NCI-H2171 treated with DMSO at 0.1 percent for 48 hours (cell line): ENCODE measurements around the gene KLF7.
"Not testable (repeated sequence)": the region's sequence is repeated elsewhere in the genome, so short reads cannot be mapped to it uniquely, and the experiment has no call there.

Experiments used
- DNase-seq: peaks from one replicate; lab custom pipeline; 2025; lab: John Stamatoyannopoulos, UW

Gene KLF7

GRCh38 chr2:207055257-207055656 lies 110.5 kb downstream of the KLF7 start:
- DNase-seq: no peak

DNA sequence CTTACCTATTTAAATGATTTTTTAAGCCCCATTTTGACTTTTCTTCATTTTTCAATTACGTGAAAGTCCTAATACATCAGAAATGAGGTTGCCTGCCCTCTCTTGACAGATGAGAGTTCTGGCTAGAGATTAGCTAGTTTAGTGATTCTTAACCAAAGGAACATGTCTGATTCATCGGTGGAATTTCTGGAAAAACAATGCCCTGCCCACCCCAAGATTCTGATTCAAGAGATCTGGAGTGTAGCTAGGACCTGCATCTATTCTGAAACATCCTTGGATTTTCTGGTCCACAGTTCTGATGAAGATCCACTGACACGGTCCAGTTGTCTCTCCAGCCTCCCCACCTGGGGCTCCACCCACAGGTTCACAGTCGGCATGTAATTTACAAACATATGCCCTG lies 111.2 kb downstream of the KLF7 start:
- DNase-seq: no peak

- no peak for DNase-seq
These were observed 114.3 kb downstream of the KLF7 start for GRCh38 chr2:207051385-207051965.

GRCh38 chr2:207049122-207049521 lies 116.6 kb downstream of the KLF7 start:
- no peak for DNase-seq

DNA sequence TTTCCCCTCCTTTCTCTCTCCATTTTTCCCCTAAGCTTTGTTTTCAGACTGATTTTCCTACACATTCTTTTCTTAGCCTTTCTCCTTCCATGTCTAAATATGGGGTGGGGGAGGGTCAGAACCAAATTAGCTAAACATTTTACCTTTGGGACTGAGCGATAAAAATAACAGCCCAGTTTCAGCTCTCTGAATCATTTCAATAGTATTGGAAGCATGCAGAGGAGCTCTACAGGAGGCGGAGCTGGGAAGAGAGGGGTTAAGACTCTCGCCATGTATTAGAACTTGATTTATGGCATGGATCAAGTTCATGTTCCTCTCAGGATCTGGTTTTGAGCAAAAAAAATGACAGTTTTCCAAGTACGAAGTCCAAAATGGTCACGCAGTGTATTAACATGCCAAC lies 117.3 kb downstream of the KLF7 start:
- DNase-seq: no peak

DNA sequence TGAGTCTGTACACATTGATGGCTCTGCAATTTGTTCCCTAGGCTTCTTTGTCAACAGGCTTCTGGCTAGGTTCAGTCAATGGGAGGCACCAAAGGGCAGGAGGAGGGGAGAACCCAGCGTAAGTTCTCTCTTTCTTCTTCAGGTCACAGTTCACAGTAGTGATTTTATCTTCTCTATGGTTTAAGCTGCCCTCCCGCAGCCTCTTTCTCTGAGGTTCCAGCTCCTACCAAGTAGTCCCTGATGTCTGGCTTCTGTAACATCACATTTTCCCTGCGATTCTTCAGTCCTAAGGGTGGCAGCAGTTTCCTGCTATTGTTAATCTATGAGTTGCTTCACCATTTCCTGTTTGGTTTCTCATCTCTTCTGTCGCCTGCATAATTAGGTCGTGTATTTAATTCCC lies 119.0 kb downstream of the KLF7 start:
- DNase-seq: no peak

- DNase-seq: no peak
These were observed 120.2 kb downstream of the KLF7 start for GRCh38 chr2:207045531-207045930.

DNA sequence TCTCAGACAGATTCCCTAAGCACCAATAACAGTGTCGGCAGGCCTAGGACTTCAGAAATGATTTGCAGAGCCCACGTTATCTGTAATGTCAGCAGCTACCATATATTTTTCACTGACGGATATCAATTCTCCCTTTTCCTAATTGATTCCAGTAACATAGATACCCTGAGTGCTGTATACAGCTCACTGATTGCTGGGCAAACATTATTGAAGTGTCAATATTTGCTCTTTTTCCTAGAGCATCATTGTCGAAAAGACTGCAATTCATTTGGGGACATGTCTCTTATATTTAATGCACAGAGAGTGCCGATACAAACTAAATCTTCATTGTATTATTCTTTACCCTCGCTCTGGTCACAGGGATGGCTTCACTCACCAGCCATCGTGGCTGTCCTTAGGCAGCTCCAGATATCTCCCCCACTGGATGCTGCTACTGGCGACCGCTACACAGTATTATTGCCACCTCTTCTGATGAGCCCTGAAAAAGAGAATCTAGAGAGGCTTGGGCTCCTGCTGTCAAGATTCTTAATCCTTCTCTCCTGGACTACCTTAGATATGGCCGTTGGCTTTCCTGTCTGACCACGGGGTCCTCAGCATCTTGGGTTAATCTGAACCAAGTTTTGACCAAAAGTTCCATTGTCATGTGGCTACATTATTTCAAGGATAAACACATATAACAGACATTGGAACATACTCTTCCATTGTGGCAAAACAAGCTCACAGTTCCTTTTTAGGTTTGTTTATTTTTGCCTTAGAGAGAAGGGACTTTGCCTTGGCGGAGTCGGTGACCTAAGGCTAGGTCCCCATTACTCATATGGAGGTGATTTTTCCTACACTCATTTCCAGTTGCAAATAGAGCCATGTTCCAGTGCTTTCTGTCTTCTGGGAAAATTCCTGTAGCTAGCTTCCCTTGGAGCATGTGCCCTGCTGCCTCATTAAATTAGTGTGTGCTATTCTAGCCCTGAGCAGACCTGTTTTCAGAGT lies 121.1 kb downstream of the KLF7 start:
- DNase-seq: no peak

GRCh38 chr2:207042841-207043240 lies 122.9 kb downstream of the KLF7 start:
- no peak for DNase-seq

DNA sequence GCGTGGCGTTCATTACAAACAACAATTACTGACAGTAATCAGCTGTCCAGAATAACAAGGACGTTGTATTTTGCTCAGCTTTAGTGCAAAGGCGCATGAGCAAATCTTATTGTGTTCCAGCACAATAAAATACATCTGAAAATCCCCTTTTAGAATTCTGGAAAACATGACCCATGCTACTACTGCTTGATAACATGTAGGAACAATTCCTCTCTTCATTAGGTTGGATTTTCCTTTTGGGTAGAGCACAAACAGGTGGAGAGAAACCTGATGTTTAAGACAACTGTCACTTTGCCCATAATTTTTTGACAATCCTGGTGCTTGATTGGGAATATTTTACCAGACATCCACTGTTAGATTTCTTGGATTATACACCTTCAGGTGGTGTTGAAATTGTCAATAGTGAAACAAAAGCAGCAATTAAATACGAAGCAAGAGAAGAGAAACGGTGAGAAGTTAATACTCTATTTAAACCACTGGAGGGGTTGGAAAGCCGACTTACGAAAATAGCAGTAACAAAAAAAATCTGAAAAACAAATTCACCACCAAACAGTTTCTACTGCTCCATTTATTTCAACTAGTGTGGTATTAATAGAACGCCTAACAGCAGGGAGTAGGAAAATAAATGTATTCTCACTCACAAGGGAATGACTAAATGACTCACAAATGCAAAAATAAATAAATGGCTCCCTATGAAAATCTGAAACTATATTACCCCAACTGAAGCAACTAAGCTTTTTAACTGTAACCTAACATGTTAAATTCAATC lies 123.8 kb downstream of the KLF7 start:
- no peak for DNase-seq

GRCh38 chr2:207041279-207041678 lies 124.5 kb downstream of the KLF7 start:
- DNase-seq: no peak

DNA sequence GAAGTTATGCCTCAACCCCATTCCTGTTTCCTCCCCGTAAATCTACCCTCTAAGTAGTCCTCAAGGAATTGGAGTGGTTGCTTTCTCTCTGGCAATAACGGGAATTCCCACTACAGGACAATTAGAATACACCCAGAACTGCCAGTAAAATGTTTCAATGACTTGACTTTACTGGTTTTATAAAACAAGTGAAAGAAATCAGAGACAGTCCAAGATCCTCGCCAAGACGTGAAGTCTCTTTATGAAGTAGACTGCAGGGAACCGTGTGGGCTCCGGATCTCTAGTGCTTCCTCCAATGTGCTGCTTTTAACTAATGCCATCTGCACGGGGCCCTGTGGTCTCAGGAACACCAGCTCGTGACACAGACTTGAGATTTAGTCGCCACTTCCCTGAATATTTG lies 125.1 kb downstream of the KLF7 start:
- no peak for DNase-seq

- DNase-seq: no peak
These were observed 126.5 kb downstream of the KLF7 start for GRCh38 chr2:207039225-207039624.

DNA sequence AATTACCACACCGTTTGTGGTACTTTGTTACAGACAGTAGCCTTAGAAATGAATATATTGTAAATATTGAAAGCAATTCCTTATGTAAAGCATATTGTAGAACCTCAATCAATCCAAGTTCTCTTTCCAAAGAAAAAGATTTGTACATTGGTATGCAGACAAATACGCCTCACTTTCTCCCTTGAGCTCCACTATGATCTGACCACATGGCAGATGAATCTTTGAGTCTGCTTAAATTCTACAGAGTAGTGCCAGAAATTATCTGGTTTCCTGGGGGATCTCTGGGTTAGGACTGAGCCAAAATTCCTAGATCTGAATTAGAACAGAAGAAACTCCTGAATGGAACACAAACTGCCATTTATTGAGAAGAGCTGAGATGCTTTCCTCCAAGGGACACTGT lies 127.4 kb downstream of the KLF7 start:
- DNase-seq: no peak

DNA sequence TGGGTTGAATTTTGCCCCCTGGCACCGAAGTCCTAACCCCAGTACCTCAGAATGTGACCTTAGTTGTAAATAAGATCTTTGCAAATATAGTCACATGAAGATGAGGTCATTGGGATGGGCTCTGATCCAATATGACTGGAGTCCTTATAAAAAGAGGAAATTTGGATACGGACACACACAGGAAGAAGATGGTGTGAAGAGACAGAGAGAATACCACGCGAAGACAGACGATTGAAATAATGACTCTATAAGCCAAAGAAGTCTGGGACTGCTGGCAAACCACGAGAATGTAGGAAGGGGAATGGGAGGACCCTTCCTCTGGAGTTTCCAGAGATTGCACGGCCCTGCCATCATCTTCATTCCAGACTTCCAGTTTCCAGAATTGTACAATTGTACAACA lies 127.9 kb downstream of the KLF7 start:
- no peak for DNase-seq

DNA sequence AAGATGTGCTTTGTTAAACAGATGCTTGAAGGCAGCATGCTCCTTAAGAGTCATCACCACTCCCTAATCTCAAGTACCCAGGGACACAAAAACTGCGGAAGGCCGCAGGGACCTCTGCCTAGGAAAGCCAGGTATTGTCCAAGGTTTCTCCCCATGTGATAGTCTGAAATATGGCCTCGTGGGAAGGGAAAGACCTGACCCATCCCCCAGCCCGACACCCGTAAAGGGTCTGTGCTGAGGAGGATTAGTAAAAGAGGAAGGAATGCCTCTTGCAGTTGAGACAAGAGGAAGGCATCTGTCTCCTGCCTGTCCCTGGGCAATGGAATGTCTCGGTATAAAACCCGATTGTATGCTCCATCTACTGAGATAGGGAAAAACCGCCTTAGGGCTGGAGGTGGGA lies 128.7 kb downstream of the KLF7 start:
- DNase-seq: not testable (repeated sequence)

DNA sequence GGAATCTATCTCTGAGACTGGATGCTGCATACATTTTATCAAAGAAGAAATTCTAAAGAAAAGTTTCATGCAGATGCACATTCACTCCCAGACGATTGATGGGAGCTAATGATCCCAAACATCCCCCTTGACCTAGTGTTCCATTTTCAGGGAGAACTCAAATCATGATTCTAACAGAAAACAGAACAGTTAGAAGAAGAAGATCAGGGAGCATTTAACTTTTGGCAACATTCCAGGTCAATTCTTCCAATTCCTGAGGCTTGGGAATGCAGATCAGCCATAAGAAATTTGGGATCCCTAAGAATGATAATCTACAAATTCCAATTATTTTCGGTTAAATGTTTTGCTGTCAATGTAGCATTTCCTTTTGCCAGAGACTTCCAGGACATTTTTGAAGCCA lies 129.9 kb downstream of the KLF7 start:
- no peak for DNase-seq

DNA sequence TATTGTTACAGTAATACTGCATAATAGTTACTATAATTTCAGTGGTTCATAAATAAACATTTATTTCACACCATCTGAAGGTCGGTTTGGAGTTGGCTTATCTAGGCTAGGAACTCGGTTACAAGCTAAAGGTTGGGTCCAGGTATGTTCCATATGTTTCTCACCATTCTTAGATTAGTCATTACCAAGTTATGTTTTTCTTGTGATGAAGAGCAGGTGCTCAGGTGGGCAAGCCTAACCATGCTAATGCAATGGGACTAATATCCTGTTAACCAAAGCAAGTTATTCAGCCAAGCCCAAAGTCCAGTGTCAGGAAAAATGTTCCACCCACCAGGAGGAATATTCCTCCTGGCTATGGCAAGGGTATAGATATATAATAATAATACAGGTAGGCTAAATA lies 133.3 kb downstream of the KLF7 start:
- DNase-seq: no peak
